ENCODE data around the gene KRTAP5-2.

Gene KRTAP5-2

DNA sequence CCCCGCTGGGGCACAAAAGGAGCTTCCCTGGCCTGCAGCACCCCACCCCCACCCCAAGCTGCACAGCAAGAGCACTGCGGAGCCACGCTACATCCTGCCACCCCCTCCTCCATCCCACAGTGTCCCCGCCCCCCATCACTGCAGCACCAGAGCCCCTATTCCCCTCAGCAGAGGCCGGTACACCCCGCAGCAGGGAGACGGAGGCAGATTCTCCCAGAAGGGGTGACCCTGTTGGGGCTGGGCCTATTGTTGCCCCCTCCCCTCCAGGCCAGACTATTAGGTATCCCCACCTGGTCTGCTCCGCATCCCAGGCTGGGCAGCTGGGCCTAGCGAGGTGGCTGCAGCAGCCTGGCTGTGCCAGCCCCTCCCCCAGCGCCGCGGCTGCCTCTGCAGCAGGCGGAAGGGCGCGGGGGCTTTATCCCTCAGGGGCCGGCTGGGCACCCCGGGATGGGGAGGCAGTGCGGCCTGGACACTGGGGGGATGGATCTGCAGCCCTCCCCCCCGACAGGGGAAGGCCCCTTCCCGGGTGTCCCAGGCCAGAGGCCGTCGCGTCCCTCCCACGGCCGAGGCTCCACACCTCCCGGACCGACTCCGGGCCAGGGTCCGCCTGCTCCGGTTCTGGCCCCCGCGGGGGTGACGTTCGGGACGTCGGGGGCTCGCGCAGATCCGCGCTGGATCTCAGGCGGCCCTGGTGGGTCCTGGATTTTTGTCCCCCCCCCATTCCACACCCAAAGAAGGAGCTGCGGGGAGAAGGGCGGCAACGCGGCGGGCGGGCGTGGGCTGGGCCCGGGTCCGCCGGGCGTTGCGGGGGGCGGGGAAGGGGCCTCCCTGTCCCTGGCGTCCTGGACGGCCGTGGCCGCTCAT lies 27.0 kb downstream of the KRTAP5-2 start:
- no peak for DNase-seq (ENCODE audit: extremely low read depth, low read depth)
- TF ChIP-seq, protein P1, sequence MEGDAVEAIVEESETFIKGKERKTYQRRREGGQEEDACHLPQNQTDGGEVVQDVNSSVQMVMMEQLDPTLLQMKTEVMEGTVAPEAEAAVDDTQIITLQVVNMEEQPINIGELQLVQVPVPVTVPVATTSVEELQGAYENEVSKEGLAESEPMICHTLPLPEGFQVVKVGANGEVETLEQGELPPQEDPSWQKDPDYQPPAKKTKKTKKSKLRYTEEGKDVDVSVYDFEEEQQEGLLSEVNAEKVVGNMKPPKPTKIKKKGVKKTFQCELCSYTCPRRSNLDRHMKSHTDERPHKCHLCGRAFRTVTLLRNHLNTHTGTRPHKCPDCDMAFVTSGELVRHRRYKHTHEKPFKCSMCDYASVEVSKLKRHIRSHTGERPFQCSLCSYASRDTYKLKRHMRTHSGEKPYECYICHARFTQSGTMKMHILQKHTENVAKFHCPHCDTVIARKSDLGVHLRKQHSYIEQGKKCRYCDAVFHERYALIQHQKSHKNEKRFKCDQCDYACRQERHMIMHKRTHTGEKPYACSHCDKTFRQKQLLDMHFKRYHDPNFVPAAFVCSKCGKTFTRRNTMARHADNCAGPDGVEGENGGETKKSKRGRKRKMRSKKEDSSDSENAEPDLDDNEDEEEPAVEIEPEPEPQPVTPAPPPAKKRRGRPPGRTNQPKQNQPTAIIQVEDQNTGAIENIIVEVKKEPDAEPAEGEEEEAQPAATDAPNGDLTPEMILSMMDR (IDR thresholded peaks at IDR 0.05; ENCODE audit: low read depth, low read length) = no peak

DNA sequence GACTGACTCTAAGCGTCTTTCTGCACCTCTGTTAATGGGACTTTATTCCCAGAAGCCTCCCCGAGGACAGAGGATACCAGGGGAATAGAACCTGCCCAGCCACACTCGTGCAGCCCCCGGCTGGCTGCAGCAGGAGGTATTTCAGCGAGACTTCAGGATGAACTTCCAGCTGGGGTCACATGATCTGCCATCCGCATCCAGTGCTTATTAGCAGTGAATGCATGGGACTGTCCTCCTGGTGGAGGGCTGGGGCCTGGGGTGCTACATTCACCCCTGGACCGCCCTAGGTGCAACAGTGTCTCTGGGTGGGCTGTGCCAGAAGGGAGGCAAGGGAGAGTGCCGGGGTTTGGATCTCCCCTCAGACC lies 27.6 kb downstream of the KRTAP5-2 start:
- no peak for DNase-seq (ENCODE audit: extremely low read depth, low read depth)
- TF ChIP-seq, protein P1 (IDR thresholded peaks at IDR 0.05; ENCODE audit: low read depth, low read length) = no peak

DNA sequence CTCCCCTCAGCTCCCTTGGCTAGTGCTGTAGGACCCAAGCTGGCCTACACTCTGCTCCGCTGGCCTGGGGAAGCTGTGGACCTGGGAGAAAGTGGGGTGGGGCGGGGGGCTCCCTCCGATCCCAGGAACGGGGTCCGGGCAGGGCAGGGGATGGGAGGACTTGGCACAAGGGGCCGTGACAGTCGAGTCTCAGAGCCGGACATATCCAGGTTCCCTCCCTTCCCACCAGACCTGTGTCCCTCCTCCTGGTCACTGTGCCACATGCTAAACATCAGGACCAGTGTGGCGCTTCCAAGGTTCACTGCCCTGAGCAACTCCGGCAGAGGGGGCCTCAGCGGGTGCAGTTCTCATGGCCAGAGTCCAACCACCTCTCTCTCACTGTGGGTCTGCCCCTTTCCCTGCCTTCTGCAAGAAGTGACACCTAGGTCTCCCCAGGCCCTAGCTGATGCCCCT lies 28.1 kb downstream of the KRTAP5-2 start:
- TF ChIP-seq, protein P1 (IDR thresholded peaks at IDR 0.05; ENCODE audit: low read depth, low read length) = no peak
- no peak for DNase-seq (ENCODE audit: extremely low read depth, low read depth)

DNA sequence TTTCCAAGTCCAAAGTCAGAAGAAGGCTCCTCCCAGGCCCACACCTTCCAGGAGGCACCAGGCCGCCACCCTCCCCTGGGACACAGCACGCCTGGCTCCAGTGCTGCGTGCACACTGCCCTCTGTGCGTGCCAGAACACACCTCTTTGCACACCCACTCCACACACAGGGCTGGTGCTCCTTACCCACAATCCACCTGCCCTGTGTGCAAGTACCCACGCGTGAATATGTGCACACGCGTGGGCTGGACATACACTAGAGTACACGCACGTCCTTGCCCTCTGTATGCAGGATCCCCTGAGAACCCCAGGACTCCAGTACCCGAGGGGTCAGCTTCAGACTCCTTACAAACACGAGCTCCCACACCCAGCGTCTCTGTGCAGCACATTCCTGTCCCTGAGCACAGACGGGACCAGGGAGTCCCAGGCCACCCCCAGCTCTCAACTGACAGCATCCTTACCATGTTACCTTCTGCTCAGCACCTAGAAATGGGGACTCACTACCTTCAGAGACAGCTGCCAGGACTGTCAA lies 28.8 kb downstream of the KRTAP5-2 start:
- DNase-seq (ENCODE audit: extremely low read depth, low read depth) = no peak
- TF ChIP-seq, protein P1 (IDR thresholded peaks at IDR 0.05; ENCODE audit: low read depth, low read length) = no peak

DNA sequence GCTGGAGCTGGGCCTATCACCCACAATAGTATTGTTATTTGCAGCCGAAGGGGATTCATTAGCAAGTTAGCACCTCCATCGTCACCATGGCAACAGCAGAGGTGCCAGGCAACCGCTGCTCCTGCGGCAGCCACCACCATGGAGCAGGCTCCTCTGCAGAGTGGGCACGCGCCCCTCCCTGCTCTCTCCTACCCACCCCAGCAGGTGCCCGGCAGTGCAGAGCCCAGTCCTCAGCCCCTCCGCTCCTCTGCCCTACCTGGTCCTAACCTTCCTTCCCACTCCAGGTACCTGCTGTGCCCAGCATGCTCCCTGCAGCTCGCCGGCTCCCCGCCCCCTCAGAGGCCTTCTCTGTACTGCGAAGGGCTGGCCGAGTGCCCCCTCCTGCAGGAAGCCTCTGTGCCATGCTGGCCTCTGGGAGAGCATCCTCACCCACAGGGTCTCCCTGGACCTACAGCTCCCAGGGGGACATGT lies 29.6 kb downstream of the KRTAP5-2 start:
- no peak for DNase-seq (ENCODE audit: extremely low read depth, low read depth)
- TF ChIP-seq, protein P1 (IDR thresholded peaks at IDR 0.05; ENCODE audit: low read depth, low read length) = no peak

DNA sequence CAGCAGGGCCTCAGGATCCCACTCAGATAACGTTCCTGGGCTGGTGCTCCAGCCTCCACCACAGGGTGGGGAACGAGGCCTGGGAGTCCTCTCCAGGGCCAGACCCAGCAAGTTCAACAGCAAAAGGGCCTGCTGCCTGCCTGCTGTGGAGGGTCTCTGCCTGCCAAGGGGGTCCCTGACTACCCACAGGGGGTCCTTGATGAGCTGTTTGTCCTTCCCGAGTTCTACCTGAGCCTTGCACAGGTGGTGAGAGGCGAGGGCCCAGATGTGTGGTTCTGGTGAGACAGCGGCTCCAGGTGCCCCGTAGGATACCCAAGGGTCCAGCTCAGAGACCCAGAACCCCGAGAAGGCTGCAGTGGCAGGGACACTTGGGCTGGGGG lies 30.4 kb downstream of the KRTAP5-2 start:
- TF ChIP-seq, protein P1 (IDR thresholded peaks at IDR 0.05; ENCODE audit: low read depth, low read length) = no peak
- DNase-seq (ENCODE audit: extremely low read depth, low read depth) = no peak

DNA sequence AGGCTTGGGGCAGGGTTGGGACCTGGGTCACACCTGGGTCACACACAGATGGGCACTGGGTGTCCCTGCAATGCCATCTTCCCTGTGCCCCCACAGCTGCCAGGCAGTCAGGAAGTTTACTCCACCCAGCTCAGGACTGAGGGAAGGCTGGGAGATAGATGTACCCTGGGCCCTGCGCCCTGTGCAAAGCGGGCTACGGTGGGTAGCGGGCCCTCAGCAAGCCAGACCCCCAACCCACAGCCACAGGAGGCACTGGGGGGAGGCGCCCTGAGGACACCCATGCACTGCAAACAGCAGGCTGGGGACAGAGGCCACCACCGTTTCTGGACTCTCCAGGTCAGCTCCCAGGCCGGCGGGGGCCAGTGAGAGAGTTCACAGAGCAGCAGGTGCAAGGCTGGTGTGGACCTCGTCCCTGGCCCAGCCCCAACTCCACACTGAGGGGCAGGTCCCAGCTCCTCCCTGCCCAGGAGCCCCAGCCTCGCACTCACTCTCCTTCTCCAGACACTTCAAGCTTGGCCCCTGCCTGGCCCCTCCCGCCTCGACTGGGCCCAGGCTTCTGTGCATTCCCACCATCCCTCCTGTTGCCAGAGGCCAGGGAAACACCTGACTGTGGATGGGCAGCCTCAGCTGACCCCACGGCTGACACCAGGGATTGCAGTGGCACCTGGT lies 30.9 kb downstream of the KRTAP5-2 start:
- DNase-seq (ENCODE audit: extremely low read depth, low read depth) = no peak
- TF ChIP-seq, protein P1 (IDR thresholded peaks at IDR 0.05; ENCODE audit: low read depth, low read length) = no peak
